Measurements from ENCODE around the gene CCDC90B.

GRCh38 chr11:83287631-83288030, 1.5 kb upstream of the CCDC90B start:
- no peak for TF ChIP-seq POLR2AphosphoS5 (IDR thresholded peaks at IDR 0.05)
- no peak for TF ChIP-seq CTCF (IDR thresholded peaks at IDR 0.05)
- TF ChIP-seq POLR2A (IDR thresholded peaks at IDR 0.05; ENCODE audit: low read depth), result no peak
- TF ChIP-seq EP300 (IDR thresholded peaks at IDR 0.05), result no peak
